Putamen (tissue), 1 donor: ENCODE measurements around the gene ZFAND3.
A peak's percentile ranks its signal among the peaks of the same experiment; 100 is the strongest.
"Not testable (repeated sequence)": the region's sequence is repeated elsewhere in the genome, so short reads cannot be mapped to it uniquely, and the experiment has no call there.

Source experiments
- DNase-seq: peaks from one replicate; pipeline ENCODE4 v3.0.0-alpha.2; 2016; ENCODE audit warnings: low spot score

ZFAND3 gene

DNA sequence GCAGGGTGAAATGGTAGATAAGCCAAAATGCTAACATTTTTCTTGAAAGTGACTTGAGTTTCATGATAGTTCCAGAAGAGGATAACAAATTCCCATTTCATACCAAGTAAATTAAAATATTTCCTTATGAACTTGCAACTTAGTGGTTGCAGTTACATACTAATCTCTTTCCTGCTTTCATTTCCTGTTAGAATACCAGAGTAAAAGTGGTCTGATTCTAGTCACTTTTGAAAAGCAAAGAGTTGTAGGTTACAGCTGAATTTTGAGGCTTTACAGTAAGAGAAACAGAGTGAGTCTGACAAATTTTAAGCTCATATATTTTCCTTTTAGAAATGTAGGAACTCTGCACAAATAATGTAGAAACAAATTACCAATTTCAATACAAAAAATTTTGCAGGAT lies 117.4 kb downstream of the ZFAND3 start:
- DNase-seq = no peak

DNA sequence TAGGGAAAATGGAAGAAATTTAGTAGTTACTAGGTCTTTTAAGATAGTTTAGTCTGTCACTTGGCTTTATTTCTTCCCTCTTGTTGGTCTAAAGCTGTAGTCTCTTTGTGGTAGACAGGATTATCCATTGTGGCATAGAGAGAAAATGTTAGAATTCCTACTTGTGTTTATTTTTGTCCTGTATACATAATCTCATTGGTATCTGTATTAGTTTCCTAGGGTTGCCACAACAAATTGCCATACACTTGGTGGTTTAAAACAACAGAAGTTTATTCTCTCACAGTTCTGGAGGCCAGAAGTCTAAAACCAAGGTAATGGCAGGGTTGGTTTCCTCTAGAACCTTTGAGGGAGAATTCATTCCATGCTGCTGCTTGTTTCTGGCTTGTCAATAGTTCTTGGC lies 119.4 kb downstream of the ZFAND3 start:
- no peak for DNase-seq

DNA sequence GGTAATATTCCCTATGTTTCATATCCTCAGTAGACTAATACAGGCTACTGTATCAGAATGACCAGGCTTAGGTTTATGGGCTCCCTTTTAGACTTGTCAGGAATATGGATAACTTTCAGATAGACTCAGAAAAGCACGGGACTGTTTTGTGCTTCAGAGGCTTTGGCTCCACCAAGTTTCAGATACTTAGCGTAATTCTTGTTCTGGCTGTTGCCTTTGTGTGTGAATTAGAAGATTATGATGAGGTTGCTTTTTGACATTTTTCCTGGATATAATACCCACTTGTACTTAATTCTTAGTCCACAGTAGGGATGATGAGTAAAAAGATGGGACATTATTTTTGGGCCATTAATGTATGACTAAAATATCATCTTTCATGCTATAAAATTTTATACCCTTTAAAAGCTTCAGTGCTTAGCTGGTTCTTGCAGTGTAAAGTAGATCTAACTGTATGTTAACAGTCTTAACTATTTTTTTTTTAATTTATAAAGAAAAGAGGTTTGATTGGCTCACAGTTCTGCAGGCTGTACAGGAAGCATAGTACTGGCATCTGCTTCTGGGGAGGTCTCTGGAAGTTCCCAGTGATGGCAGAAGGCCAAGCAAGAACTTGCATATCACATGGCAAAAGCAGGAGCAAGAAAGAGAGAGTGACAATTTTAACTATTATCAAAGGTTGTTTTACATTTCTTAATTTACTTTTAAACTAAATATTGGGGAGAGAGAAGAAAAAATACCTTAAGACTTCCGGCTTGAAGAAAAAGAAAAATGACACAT lies 120.7 kb downstream of the ZFAND3 start:
- peak; percentile 6 for DNase-seq

DNA sequence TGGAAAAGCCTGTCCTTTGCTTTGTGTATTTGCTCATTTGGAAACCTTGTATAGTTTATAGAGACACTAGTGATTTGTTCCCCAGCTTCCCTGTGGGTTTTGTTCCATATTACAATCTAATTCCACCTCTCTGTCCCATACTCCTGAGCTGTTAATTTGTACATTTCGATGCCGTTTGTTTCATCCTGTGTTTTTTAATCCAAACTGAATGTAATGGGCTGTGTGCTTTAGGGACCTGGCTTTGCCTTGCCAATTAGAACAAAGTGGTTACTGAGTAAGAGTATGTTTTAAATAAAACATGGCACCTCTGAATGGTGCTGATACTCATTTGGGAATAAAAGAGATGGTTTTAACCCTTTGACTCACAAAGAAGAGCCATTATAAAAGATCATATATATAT lies 122.3 kb downstream of the ZFAND3 start:
- DNase-seq = no peak

DNA sequence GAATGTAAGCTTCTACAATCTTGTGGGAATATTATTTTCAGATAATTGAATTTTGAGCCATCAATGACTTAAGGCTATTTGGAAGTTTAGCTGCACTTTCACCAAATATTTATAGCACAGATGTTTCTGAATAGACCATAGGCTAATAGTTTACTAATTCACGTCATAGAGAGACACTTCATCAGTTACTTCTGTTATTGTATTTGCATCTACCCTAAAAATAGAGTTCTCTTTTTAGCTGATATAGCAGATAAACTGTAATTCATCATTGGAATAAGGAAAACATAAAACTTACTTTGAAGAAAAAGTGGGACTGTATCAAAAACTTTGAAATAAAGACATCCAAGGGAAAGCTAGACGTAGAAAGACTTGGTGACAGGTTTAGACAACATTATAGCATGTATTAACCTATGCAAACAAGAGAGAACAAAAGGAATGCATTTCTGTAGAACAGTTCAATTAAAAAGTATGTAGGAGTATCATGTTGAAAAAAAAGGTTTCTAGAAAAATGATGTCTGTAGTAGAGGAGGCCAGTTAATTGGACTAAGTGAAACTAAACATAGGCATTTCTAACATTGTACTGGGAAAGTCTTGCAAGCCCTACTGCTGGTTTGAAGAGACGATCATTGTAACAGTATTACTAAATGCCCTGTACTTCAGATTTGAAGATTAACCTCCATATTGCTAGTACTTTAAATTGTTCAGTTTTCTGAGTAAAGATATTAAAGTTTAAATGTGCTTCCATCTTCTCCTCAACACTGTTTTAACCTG lies 123.3 kb downstream of the ZFAND3 start:
- DNase-seq = no peak

DNA sequence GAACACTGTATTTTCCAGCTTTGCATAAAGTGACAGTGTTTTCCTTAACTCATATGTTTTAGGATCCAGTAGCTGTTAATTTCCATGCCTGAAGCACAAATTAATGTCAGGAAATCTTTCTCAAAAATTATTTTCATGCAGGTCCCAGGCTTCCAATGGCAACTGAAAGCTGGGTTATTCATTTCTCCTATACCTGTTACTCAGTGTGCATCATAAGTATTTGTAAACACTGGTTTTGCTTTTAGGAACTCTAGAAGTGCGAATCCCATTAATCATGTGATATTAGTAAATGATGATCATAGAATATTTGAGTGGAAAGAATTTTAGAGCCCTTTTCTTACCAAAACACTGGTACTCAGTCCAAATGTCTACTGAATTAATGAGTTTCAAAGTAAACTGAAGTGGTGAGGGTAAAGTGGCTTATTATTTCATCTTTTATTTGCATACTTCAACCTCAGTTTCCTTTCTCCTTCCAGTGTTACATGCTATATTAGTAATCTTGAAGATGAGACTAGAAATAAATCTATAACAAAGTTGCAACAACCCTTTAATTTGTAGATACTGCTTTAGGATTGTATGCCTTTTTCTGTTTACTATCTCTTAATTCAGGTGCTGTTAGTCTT lies 124.0 kb downstream of the ZFAND3 start:
- no peak for DNase-seq

DNA sequence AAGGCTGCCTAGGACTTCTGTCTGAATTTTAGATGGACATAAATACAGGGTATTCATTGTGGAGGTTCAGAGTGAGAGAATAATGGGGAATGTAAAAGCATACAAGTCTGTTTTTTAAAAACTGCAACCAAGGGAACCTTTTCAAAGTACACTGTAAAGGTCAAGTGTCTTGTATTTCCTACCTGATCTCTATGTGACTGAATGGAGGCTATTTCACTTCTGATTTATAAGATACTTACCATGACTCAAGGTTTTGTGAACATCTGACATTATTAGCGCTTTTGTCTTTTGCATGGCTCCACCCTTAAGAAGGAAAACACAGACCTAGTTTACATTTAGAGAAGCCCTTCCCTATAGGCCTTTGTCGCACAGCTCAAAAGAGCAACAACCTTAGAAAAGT lies 126.5 kb downstream of the ZFAND3 start:
- no peak for DNase-seq

DNA sequence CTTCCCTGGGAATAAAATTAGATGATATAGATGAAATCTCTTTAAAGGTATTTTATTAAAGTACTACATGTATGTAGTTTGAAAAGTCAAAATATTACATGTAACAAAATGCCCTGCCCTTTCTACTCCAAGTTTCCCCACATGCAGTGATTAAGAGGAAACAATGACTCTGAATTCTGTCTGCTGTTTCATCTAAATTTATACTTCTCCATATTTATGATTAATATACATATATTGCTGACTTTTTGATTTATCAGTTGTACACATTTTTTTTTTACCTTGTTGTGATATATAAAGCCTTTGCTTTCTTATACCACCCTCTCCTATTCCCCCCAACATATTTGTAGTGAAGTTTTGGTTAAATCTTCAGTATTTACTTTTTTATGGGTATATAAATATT lies 127.9 kb downstream of the ZFAND3 start:
- no peak for DNase-seq

DNA sequence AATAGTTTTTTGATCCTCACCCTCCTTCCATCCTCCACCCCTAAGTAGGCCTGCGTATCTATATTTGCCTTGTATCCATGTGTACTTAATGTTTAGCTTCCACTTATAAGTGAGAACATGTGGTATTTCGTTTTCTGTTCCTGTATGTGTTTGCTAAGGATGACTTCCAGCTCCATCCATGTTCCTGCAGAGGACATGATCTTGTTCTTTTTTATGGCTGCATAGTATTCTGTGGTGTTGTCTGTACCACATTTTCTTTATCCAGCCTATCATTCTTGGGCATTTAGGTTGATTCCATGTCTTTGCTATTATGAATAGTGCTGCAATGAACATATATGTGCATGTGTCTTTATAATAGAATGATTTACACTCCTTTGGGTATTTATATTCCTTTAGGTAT lies 129.1 kb downstream of the ZFAND3 start:
- DNase-seq = not testable (repeated sequence)

DNA sequence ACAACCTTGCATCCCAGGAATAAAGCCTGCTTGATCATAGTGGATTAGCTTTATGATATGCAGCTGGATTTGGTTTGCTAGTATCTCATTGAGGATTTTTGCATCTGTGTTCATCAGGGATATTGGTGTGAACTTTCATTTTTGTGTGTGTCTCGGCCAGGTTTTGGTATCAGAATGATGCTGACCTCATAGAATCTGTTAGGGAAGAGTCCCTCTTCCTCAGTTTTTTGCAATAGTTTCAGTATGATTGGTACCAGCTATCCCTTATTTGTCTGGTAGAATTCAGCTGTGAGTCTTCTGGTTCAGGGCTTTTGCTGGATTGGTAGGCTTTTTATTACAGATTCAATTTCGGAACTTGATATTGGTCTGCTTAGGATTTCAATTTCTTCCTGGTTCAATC lies 132.5 kb downstream of the ZFAND3 start:
- no peak for DNase-seq

DNA sequence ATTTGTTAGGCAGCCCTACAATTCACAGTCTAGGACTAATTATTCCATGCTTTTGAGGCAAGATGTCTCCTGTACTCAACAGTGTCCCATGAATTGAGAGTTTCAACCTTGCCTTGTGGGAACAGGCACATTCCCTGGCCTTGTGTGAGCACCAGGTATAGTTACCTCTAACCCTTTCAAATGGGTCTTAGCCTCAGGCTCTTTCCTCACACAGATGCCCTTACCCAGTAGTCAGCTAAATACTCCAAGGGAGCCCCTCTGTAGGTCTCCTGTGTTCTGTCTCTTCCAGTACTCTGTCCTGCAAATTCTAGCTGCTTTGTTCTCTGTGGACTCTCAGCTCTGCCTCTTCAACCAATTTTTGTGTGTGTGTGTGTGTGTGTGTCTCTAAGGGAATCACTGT lies 135.3 kb downstream of the ZFAND3 start:
- DNase-seq = no peak

DNA sequence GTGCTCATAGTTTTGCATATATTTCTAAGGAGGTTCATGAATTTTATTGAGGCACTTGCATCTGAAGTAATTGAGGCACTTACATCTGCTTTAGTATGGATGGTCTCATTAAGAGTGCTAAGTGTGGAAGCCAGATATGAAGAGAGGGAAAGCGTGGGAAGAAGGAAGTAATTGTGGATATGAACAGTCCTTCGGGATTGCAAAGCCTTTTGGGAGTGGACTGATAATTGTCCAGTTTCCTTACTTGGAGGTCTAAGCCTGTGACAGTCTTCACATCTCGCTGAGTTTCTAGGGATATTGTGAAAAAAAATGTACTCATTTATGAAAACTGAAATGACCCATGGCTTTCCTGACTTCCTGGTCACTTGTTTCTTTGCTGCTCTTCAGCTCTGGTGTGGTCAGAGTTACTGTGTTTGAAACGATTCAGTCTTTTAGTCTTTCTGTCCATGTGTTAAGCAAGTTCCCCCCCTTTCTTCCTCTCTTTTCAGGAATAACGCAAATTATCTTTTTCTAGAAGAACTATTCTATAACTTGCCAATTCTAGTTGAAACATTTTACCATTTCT lies 137.3 kb downstream of the ZFAND3 start:
- no peak for DNase-seq

DNA sequence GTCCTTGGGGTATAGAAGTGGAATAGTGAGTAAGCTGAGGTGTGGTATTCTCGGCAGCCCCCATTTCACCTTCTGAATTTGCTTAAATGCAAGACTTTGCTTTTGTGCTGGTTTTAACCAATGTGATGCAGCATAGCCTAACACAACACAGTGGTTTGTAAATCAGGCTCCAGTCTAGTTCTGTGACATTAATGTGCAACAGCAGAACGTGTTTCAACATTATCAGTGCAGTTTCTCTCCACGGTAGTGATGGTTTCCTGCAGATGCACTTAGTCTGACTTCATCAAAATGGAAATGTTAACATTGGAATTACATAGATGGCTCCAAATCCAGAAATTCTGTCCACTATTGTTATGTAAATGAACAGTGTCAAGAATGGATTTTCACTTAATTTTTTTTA lies 139.5 kb downstream of the ZFAND3 start:
- no peak for DNase-seq

DNA sequence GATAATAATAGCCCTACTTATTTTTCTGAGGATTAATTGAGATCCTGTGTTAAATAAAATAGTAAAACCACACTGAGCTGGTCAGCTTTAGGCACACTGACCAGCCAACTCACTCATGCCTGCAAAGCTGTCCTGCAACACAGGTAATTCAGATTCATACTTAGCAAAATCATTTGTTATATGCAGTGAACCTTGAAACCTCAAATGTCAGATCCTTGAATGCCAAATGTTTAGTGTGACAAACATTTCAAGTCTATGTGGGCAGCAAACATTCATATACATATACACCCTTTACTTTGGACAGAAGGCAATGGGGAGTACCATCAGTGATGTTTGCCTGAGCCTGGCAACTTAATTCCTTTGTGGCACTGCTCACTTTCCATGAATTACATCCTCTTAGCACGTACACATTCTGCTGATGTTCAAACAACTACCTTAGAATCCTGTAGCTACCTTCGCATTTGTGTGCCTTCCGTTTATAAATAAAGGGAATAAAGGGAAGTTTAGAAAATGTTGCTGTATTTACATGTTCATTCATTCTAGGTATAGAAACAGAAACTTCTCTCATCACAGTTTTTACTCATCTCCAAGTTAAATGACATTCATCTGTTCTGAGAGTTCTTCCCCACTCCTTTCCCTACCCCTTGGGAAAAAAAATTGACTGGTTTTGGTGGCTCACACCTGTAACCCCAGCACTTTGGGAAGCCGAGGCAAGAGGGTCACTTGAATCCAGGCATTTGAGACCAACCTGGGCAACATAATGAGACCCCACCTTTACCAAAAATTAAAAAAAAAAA lies 140.8 kb downstream of the ZFAND3 start:
- DNase-seq = no peak

DNA sequence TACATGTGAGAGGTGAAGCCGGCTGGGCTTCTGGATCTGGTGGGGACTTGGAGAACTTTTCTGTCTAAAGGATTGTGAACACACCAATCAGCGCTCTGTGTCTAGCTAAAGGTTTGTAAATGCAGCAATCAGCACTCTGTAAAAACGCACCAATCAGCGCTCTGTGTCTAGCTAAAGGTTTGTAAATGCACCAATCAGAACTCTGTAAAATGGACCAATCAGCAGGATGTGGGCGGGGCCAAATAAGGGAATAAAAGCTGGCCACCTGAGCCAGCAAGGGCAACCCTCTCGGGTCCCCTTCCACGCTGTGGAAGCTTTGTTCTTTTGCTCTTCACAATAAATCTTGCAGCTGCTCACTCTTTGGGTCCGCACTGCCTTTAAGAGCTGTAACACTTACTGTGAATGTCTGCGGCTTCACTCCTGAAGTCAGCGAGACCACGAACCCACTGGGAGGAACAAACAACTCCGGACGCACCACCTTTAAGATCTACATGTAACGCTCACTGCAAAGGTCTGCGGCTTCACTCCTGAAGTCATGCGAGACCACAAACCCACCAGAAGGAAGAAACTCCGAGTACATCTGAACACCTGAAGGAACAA lies 143.1 kb downstream of the ZFAND3 start:
- not testable (repeated sequence) for DNase-seq

DNA sequence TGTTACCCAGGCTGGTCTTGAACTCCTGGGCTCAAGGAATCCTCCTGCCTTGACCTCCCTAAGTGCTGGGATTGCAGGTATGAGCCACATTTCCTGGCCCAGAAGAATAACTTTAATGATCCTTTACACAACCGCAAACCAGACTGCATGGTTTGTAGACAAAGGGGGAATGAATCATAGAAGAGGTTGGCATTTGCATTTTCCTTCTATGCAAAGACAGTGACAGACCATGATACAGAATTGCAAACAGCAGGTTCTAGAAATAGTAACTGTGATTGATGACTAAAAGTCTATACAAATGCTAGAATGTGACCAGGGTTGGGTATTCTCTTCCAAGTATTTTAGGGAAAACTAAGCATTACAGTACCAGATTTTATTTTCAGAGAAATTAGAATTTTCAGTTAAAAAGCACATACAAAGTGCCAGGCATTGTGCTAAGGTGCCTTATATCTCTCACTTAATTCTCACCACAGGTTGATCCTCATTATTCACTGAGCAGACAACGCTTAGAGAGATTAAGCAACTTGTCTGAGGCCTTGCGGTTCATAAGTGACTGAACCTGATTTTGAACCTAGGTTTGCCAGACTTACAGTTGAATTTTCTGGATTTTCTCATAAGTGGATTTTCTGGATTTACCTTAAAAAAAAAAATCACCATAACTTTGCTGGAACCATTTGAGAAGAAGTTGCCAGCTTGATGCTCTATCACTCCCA lies 146.6 kb downstream of the ZFAND3 start:
- DNase-seq = peak; percentile 11

DNA sequence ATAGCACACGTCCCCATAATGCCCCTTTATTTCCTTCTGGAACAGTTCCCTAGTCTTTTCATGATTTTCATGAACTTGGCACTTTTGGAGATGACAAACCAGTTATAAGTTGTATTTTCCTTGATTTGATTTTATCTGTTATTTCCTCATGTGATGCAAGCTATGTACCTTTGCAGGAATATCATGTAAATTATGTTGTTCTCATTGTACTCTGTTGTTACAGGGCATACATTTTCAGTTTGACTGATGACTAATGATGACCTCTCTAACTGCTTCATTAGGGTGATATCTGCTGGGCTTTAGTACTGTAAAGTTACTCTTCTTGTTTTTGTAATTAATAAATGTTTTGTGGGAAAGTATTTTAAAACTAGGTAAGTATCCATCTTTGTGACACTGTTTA lies 147.3 kb downstream of the ZFAND3 start:
- no peak for DNase-seq

DNA sequence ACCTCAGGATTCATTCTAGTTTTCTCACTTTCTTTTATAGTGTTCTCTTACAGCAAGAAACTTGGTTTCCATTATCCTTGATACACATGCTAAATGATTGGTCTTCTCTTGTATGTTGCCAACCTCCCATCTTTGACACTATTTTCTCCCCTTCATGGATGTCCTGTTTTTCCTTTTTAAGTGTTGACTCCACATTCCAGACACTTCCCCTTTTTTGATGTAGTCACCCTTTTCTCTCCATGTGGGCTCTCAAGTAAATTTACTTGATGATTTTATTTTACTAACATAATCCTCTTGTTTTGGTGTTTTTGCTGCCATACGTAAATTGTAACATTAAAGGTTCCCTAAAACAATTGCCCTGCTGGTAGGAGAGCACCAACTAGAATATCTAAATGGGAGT lies 148.1 kb downstream of the ZFAND3 start:
- no peak for DNase-seq

DNA sequence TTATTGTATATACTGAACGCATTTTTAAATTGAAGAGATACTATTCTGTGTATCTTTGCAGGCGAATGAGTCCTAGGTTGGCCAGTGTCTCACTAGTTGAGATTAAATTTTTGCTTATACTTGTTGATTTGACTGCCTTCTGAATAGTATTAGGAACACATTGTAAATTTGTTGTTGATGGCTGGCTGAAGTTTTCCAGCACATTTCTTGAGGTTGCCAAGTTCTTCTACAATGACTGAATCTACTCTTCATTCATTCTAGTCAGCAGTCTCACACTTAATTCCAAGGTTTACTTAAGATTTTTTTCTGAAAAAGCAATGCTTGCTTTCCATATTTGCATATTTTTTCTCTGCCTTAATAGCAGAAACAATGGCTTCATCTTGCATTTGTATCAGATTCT lies 151.7 kb downstream of the ZFAND3 start:
- DNase-seq = no peak

DNA sequence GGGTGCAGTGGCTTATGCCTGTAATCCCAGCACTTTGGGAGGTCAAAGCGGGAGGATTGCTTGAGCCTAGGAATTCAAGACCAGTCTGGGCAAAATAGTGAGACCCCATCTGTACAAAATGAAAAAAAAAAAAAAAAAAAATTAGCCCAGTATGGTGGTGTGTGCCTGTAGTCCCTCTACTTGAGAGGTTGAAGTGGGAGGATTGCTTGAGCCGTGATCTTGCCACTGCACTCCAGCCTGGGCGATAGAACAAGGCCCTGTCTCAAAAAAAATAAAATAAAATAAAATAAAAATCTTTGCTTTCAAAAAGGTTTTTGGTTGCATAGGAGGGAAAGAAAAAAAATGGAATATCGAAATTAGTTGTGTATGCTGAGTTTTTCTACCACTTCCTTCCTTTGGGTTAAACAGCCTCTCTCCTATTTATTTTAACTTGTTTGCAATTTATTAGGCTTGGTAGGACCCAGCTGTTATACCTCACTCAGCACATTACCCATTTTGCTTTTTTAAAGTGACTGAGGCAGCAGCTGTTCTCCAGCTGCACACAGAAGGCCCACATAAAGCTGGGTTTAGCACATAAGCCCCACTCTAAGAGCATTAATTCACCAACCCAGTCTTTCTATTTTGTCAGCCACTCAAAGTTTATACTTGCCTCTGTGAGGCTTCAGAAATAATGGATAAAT lies 152.3 kb downstream of the ZFAND3 start:
- no peak for DNase-seq
